Amniotic stem cell (primary cell): Measurements from ENCODE around the gene ARIH2.
"Not testable (repeated sequence)": the region's sequence is repeated elsewhere in the genome, so short reads cannot be mapped to it uniquely, and the experiment has no call there.

Experiments used
- DNase-seq: peaks from one replicate; lab custom pipeline; 2025; lab: John Stamatoyannopoulos, UW

Gene ARIH2

DNA sequence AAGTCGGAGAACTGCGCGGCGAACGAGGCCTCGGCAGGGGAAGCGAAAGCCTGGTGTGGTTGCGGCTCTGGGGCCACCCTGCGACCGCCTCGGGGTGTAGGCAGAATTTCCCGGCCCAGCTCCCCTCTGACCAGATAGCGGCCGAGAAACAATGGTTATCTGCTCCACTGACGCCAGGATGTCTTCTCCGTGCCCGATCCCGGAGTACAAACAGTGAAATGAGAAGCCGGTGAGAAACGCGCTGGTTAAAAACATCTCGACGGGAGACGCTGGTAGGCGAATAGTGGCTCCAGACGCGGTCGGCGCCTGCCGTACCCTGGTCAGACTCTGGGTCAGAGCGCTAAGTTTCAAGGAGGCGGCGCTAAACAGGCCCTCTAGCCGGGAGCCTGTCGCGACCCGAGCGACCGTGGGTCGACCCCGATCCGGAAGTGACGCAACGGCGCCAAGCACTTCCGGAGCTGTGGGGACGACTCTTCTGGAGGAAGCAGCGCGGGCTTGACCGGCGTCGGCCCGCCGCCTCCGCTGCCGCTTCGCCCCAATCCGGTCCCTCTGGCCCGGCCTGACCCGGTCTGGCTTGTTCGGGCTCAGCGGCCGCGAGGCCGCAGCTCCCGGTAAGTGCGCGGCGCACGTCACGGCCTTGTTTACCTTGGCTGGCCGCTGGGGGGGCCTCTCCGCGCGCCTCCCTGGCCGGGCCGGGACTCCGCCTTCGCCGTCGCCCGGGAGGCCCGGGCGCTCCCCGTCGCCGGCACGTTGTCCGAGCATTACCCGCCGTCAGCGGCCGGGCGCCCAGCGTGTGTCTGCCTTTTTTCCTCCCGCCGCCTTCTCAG, at the start of gene ARIH2:
Gene ARIH2, plus strand, starts transcription at position 455 of the 827 bp plus-strand sequence. CDS start 8,717 bp downstream, outside the sequence.
- DNase-seq, result peak; percentile 75

DNA sequence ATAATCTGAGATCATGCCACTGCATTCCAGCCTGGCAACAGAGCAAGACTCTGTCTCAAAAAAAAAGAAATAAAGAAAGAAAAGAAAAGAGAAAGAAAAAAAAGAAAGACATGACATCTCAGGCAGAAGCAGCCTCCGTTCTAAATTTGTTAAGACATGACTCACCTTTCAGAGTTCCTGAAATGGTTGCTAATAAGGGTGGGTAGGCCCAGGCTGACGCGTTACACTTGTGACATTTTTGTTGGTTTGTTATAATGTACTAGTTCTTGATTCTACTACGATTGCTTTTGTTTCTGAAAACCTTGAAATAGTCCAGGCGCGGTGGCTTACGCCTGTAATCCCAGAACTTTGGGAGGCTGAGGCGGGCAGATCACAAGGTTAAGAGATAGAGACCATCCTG, 41.0 kb upstream of the ARIH2 start:
- no peak for DNase-seq

GRCh38 chr3:48879307-48879993, 39.2 kb upstream of the ARIH2 start:
- no peak for DNase-seq

DNA sequence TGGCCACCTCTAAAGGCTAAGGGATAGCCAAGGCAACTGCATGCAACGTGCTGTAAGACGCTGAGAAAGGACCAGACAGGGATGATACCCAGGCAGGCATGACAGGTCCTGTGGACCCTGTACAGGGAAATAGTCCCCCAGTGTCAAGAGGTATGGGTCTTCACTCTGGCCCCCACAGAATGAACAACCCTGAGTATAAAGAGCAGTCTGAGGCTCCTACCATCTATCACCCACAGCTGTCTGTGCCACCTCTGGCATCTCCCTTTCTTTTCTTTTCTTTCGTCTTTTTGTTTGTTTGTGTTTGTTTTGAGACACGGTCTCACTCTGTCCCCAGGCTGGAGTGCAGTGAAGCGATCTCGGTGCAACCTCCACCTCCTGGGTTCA, 38.7 kb upstream of the ARIH2 start:
- DNase-seq, result no peak

- no peak for DNase-seq
These were observed 37.6 kb upstream of the ARIH2 start for GRCh38 chr3:48881006-48881405.

GRCh38 chr3:48881652-48882114, 37.0 kb upstream of the ARIH2 start:
- DNase-seq, result no peak

- no peak for DNase-seq
These were observed 32.9 kb upstream of the ARIH2 start for GRCh38 chr3:48885753-48886152.

GRCh38 chr3:48891606-48892005, 27.0 kb upstream of the ARIH2 start:
- DNase-seq, result no peak

- DNase-seq, result no peak
These were observed 24.1 kb upstream of the ARIH2 start for GRCh38 chr3:48894516-48894915.

DNA sequence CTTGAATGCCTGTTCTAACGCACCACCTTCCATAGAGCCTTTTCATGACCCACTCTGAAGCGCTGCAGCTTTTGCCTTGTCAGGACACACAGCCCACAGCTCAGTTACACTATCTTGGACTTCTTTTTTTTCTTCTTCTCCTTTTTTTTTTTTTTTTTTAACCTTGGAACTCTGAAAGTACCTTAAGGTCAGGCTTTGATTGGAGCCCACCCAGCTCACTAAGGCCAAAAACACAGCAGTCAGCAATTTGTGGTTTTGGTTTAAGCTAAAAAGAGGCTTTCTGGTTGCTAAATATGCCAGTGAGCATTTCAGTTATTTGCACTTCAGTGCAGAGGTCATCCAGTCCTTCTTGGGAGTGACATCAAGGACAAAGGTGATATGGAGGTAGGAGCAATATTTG, 21.7 kb upstream of the ARIH2 start:
- DNase-seq, result no peak

- DNase-seq, result no peak
These were observed 20.9 kb upstream of the ARIH2 start for GRCh38 chr3:48897460-48898376.

DNA sequence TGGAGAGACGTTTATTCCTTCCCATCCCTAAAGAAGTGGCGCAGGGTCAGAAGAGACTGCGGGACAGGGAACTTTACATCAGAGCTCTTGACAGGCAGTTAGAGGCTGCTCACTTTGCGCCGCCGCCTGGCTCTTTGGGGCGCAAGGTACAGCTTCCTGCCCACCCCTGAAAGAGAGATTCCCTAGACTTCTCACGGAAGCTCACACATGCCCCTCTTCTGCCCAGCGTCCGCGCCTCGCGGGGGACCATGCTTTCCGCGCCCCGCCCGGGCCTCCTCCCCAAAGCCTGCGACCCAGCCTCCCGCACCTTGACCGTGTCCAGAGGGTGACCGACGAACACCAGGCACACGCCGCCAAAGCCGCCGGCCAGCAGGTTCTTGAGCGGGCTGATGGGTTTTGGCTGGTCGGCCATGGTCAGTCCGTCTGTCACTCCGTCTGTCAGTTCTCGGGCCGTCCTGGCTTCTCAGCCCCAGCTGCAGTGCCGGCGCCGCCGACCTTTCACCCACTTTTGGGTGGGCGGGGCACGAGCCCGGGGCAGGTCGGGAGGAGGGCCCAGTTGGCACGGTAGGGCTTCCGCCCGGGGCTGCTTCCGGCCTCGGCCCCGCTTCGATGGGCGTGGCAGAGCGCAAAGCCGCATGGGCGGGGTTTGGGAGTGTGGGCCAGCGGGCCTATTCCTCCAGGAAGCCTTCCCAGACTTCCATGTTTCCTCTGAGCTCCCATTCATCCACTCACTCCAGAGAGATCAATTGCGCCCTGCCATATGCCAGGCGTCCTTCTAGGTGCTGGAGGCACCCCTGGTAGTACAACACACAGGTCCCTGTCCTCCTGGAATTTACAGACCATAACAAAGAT, 20.0 kb upstream of the ARIH2 start, which contains the start of gene SLC25A20:
Gene SLC25A20, minus strand, starts transcription at position 500 of the 852 bp plus-strand sequence. Its CDS starts 88 bp downstream, at position 412.
- DNase-seq, result peak; percentile 69

DNA sequence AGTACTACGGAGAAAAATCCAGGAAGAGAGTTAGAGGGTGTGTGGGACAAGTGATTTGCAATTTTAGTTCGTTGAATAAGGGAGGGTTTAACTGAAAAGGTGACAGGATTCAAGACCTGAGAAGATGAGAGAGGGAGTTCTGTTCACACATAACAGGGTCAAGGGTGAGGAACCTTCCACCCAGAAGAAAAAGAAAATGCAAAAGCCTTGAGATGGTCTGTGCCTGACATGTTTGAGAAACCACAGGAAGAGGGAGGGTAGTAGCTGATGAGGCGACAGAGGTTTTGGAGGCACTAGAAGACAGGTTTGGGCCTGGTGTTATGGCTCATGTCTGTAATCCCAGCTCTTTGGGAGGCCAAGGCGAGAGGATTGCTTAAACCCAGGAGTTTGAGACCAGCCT, 19.4 kb upstream of the ARIH2 start:
- DNase-seq, result no peak

- not testable (repeated sequence) for DNase-seq
These were observed 11.6 kb upstream of the ARIH2 start for GRCh38 chr3:48907026-48907425.

GRCh38 chr3:48915296-48915695, 3.3 kb upstream of the ARIH2 start:
- DNase-seq, result no peak

DNA sequence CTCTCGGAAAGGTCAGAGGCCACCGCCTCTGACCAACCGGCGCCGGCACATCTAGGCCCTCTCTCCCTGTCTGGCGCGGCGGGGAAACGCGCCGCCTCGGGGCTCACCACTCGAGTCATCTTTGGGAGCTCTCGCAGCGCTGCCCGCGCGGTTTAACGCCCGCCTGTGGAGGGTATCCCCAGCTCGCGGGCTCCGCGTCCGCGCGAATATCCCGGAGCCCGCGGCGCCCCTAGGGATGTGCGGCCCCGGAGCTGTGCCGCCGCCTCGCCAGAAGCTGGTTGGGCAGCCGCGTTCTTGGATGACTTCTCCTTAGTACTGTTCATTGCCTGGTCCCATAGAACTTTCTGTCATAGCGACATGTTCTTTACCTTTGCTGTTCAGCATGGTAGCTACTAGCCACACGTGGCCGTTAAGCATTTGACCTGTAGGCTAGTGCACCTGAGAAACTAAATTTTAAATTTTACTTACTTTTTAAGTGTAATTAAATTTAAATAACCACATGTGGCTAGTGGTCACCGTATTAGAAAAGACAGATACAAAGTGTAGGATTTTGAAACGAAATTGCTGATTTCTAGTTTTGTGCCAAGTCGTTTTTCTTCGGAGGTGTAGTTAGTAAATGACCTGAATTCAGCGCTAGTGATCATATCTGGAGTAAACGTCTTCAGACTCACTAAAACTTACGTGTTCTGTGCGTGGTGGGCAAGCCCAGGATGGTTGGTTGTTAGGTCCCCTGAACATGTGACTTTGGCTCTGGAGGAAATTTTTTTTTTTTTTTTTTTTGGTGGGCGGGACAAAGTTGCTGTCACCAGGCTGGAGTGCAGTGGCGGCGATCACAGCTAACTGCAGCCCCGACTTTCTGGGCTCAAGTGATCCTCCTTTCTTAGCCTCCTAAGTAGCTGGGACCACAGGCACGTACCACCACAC, 835 bp downstream of the ARIH2 start:
- peak; percentile 16 for DNase-seq

DNA sequence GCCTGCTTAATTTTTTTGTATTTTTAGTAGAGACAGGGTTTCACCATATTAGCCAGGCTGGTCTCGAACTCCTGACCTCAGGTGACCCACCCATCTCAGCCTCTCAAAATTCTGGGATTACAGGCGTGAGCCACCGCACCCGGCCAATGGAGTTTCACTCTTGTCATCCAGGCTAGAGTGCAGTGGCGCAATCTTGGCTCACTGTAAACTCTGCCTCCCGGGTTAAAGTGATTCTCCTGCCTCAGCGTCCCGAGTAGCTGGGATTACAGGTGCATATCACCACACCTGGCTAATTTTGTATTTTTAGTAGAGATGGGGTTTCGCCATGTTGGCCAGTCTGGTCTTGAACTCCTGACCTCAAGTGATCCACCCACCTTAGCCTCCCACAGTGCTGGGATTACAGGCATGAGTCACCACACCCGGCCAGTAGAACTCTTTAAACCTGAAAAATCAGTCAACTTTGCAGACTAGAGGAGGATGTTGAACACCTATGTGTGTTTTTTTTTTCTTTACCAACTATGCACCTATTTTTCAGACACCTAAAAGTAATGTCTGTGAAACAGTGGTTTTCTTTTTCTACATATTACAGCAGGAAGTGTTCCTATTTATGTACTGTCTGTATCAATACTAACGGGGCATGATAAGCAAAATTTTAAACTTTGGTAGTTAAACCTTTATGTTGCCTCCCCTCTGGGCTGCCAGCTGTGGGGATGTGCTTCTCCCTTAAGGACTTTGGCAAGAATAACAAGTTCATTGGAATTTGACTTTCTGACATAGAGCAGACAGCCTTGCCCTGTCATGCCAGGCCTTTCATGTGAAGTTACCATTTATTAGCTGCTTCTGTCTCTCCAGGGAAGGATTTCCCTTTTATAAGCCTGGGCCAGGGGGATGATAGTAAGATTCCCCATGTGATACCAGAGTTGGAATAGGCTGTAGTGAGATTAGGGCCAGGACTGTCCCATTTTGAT, 8.1 kb downstream of the ARIH2 start:
- DNase-seq, result no peak

DNA sequence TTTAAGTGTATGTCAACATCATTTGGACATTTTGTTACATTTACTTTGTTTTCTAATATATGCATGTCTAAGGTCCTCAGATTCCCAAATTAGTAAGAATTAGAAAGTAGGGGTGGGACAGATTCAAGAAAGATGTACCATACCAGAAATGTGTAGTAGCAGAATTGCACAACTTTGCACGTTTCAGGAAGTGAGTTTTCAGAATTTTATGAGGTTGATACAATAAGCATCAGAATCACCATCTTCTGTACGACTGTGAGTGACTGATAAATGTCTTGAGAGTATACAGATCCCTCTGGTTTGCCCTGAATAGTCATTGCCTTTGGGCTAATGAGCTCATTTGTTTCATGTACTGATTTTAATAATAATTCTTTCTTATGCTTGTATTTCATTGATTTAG, 9.3 kb downstream of the ARIH2 start:
- DNase-seq, result no peak

DNA sequence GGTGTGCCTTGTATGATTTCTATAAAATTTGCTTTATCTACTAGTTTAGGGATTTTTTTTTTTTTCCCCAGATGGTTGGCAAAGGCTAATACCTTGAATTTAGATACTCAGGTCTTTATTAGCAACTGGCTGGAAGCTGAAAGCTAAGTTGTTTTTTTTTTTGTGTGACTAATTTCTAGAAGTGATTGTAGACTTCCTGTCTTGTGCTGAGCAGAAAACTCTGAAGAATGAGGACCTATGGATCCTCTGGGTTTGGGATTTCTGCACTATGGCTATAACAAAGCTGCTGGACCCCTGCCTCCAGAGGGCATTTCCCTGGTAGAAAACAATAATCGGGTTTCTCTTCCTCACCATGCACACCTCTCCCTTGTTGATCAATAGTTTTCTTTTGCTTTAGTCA, 10.0 kb downstream of the ARIH2 start:
- no peak for DNase-seq
